Measurements from ENCODE around the gene ANXA7. TPM values are rescaled to one million over a fixed set of nuclear protein-coding genes. Genes with fewer than 3 reads are reported as not detected.

ANXA7 gene
- total RNA-seq, 4 donors from 2014 or later = 12.3 to 110 (median 64.1) TPM

DNA sequence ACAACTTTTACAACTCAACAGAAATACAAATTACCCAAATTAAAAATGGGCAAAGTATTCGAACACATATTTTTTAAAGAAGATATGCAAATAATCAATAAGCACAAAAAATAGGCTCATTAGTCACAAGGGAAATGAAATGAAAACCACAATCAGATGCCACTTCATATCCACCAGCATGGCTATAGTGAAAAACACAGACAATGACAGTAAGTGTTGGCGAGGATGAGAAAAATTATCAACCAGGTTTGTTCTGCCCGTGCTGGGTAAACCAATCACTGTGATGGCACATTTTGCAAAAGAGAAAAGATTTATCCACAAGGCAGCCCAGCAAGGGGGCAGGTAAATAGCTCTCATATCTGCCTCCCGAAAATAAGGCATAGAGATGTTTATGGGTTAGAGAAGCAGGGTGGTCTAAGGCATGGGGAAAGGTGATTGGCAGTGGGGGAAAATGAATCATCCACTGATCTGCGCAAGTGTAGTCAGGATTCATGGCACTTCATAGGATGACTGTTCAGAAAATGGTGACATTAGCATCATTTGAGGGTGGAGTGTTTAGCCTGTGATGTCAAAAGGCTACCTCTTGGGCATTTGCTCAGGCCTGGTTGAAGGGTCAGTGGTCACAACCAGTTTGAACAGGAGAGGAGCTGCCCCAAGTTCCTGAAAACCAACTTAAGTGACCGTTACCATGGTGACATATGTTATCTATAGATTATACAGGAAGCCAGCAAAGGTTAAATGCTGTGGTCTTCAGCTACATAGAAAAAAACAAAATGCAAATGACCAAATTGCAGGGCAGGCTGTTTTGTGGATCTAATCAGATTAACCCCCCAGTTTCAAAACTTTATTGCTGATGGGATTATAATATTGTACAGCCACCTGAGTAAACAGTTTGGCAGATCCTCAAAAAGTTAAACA lies 47.2 kb downstream of the ANXA7 start:
- Histone ChIP-seq H3K36me3 (peaks cover 0 to 24% (median 6%) of the 10 kb centered on the region in 4 donors), H3K4me3 (no peak overlapping the region), H3K9me3 (no peaks in the 10 kb centered on the region), H3K4me1 (no peaks in the 10 kb centered on the region), H3K27ac (no peak overlapping the region), H3K27me3 (no peaks in the 10 kb centered on the region)
- in situ Hi-C loops (cut with MboI; ENCODE audit: low pct_ligation_motif_present in 1 of 4, low pct_unique_long_range_greater_than_20kb in 1 of 4, low sequenced_read_pairs in 3 of 4) (no loop called here), intact Hi-C loops (cut with DNase I; ENCODE audit: low total_unique reads) (no loop called here)
- TF ChIP-seq, protein P1, sequence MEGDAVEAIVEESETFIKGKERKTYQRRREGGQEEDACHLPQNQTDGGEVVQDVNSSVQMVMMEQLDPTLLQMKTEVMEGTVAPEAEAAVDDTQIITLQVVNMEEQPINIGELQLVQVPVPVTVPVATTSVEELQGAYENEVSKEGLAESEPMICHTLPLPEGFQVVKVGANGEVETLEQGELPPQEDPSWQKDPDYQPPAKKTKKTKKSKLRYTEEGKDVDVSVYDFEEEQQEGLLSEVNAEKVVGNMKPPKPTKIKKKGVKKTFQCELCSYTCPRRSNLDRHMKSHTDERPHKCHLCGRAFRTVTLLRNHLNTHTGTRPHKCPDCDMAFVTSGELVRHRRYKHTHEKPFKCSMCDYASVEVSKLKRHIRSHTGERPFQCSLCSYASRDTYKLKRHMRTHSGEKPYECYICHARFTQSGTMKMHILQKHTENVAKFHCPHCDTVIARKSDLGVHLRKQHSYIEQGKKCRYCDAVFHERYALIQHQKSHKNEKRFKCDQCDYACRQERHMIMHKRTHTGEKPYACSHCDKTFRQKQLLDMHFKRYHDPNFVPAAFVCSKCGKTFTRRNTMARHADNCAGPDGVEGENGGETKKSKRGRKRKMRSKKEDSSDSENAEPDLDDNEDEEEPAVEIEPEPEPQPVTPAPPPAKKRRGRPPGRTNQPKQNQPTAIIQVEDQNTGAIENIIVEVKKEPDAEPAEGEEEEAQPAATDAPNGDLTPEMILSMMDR (IDR thresholded peaks at IDR 0.05) = no peak
- TF ChIP-seq POLR2AphosphoS5 (IDR thresholded peaks at IDR 0.05) (no peak), EP300 (IDR thresholded peaks at IDR 0.05; ENCODE audit: low read depth) (no peak), POLR2A (IDR thresholded peaks at IDR 0.05) (no peak)
- 89% methylated on average over 6 of the region's 6 CpGs for WGBS, 2 donors (ENCODE audit: low coverage in 1 of 2)
- no peak for DNase-seq

DNA sequence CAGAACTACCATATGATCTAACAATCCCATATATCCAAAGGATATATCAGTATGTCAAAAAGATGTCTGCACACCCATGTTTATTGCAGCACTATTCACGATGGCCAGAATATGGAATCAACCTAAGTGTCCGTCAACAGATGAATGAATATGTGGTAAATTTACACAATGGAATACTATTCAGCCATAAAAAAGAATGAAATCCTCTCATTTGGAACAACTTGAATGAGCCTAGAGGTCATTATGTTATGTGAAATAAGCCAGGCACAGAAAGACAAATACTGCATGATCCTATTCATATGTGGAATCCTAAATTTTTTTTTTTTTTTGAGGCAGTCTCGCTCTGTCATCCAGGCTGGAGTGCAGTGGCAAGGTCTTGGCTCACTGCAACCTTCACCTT lies 48.9 kb downstream of the ANXA7 start:
- TF ChIP-seq POLR2A (IDR thresholded peaks at IDR 0.05) (no peak), EP300 (IDR thresholded peaks at IDR 0.05; ENCODE audit: low read depth) (no peak), POLR2AphosphoS5 (IDR thresholded peaks at IDR 0.05) (no peak)
- TF ChIP-seq, protein P1 (IDR thresholded peaks at IDR 0.05) = no peak
- 96 to 100% methylated on average over 3 of the region's 3 CpGs for WGBS, 2 donors (ENCODE audit: low coverage in 1 of 2)
- no peaks in the 10 kb centered on the region for H3K27me3 ChIP-seq
- H3K27ac ChIP-seq = no peak overlapping the region
- H3K4me3 ChIP-seq = no peak overlapping the region
- intact Hi-C loops (cut with DNase I; ENCODE audit: low total_unique reads) = no loop called here
- H3K4me1 ChIP-seq = no peaks in the 10 kb centered on the region
- peaks cover 0 to 19% (median 2%) of the 10 kb centered on the region in 4 donors for H3K36me3 ChIP-seq
- no peaks in the 10 kb centered on the region for H3K9me3 ChIP-seq
- in situ Hi-C loops (cut with MboI; ENCODE audit: low pct_ligation_motif_present in 1 of 4, low pct_unique_long_range_greater_than_20kb in 1 of 4, low sequenced_read_pairs in 3 of 4) = no loop called here
- DNase-seq = no peak

DNA sequence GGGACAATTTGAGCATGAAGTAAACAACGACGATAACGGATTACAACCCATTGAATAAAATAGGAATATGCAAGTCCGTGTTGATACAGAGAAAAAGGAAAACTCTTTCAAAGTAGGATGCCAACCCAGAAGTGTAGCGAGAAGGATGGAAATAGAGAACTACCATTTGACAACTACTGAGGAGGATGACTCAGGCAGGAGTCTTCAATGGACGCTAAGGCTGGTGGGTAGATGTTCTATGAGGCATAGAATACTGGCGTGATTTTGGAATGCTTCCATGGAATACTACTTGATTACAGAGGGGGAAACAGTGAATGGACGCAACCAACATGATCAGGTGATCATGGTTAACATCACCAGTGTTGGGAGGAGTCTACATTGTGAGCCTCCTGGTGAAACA lies 54.4 kb downstream of the ANXA7 start:
- 67 to 83% methylated on average over 8 of the region's 8 CpGs for WGBS, 2 donors (ENCODE audit: low coverage in 1 of 2)
- TF ChIP-seq POLR2AphosphoS5 (IDR thresholded peaks at IDR 0.05) = no peak
- TF ChIP-seq, protein P1 (IDR thresholded peaks at IDR 0.05) = no peak
- no peak for TF ChIP-seq EP300 (IDR thresholded peaks at IDR 0.05; ENCODE audit: low read depth)
- no peak for TF ChIP-seq POLR2A (IDR thresholded peaks at IDR 0.05)
- Histone ChIP-seq H3K9me3 (no peaks in the 10 kb centered on the region), H3K4me3 (peak overlapping the region in 1 of 4 donors; percentile 91), H3K27me3 (no peaks in the 10 kb centered on the region), H3K4me1 (peaks cover 0 to 12% (median 9%) of the 10 kb centered on the region in 4 donors), H3K27ac (no peak overlapping the region), H3K36me3 (no peaks in the 10 kb centered on the region)
- intact Hi-C loops (cut with DNase I; ENCODE audit: low total_unique reads) (no loop called here), in situ Hi-C loops (cut with MboI; ENCODE audit: low pct_ligation_motif_present in 1 of 4, low pct_unique_long_range_greater_than_20kb in 1 of 4, low sequenced_read_pairs in 3 of 4) (no loop called here)
- no peak for DNase-seq

DNA sequence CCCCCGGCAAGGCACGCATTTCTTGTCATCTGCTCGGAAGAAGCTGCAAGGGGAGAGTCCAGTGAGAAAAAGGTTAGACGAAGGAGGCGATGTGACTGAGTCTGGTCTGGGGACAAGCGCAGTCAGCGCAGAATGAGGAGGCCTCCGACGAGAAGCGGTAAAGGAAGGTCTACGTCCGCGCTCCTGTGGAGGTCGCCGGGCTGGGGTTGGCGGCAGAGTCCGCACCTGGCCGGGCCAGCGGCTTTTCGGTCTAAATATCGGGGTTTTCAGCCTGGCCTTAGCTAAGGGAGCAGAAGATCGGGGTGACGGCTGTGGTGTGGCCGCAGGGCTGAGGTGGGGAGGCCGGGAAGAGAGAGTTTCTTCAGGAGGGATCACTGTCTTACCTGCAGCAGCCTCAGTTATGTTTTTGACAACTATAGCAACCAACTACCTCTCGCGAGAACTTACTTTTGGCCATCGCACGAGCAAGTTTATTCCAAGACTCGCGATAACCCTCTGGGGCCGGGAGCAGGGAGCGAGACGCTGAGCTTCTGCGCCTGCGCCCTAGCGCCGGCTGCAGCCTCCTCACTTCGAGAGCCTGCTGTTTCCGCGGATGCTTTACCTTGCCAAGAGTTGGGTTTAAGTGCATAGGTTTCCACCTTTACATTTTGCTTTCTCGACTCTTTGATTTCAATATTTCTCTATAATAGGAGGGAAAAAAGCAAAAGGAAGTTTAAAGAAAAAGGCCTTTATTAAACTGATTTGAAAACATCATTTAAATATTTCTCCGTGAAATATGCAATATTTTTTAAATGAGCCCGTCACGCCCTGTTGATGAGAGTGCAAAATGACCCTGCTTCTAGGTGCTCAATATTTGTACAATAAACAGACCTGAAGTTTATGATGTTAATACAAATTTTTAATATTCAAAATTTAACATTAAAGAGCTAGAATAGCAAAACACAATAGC lies 55.3 kb downstream of the ANXA7 start, which contains the start of gene CFAP70:
Gene CFAP70 (minus strand): TSS at position 534 of the 949 bp plus-strand sequence. CDS start 4,068 bp downstream, outside the sequence.
- Histone ChIP-seq H3K36me3 (no peaks in the 10 kb centered on the region), H3K4me3 (peak within 1 kb of the TSS; percentile 58 to 91 (median 76)), H3K4me1 (peaks cover 0 to 12% (median 9%) of the 10 kb centered on the region in 4 donors), H3K27me3 (no peaks in the 10 kb centered on the region), H3K9me3 (no peaks in the 10 kb centered on the region), H3K27ac (peak within 1 kb of the TSS; percentile 65 to 82 (median 71))
- peak; percentile 94 for DNase-seq
- TF ChIP-seq, protein P1 (IDR thresholded peaks at IDR 0.05) = no peak
- TF ChIP-seq POLR2A (IDR thresholded peaks at IDR 0.05) (no peak), EP300 (IDR thresholded peaks at IDR 0.05; ENCODE audit: low read depth) (no peak), POLR2AphosphoS5 (IDR thresholded peaks at IDR 0.05) (peak in 1 of 3 donors; percentile 53)
- 1% methylated on average over 8 to 45 of the region's 45 CpGs for WGBS, 2 donors (ENCODE audit: low coverage in 1 of 2)
- in situ Hi-C loops (cut with MboI; ENCODE audit: low pct_ligation_motif_present in 1 of 4, low pct_unique_long_range_greater_than_20kb in 1 of 4, low sequenced_read_pairs in 3 of 4) = no loop called here
- intact Hi-C loops (cut with DNase I; ENCODE audit: low total_unique reads) = no loop called here
